HFFc6 (cell line): ENCODE results near the gene SMYD3. TPM values are rescaled to one million over a fixed set of nuclear protein-coding genes. Genes with fewer than 3 reads are reported as not detected.

Experiments used
- DNase-seq: peaks from one replicate; pipeline ENCODE4 v3.0.0-alpha.2; 2018
- H3K27ac Mint-ChIP-seq: 2 replicates; pipeline ENCODE4 v1.8.0; 2020; ENCODE audit warnings: mild to moderate bottlenecking, mixed read lengths
- H3K27me3 Mint-ChIP-seq: 2 replicates; pipeline ENCODE4 v1.8.0; 2021; ENCODE audit warnings: mild to moderate bottlenecking, moderate library complexity, mixed read lengths; ENCODE audit not compliant: insufficient read depth
- H3K36me3 Mint-ChIP-seq: 2 replicates; pipeline ENCODE4 v1.8.0; 2021; ENCODE audit warnings: low read depth, mixed read lengths
- H3K4me1 Mint-ChIP-seq: 2 replicates; pipeline ENCODE4 v1.8.0; 2020; ENCODE audit warnings: low read depth, mixed read lengths
- H3K4me3 Mint-ChIP-seq: 2 replicates; pipeline ENCODE4 v1.8.0; 2020; ENCODE audit warnings: mild to moderate bottlenecking, moderate library complexity, mixed read lengths
- H3K9me3 Mint-ChIP-seq: 2 replicates; pipeline ENCODE4 v1.8.0; 2020; ENCODE audit warnings: mild to moderate bottlenecking, mixed read lengths
- total RNA-seq, 6 experiments: library from RNA; stranded (reverse); fragmentation: NEBNext Ultra II Directional; extraction: Animal tissue kit (Norgen Biotek cat#: 25700); gene quantifications; 2 replicates in 1 of 6; 3 replicates in 5 of 6; pipeline ENCODE4 v1.2.3, GENCODE V29; 2021
- TF ChIP-seq, protein P1 (sequence below): fragments of 200-600 bp; sonication (generic); IDR thresholded peaks from 2 replicates; pipeline ENCODE4 v1.5.0; 2021; ENCODE audit warnings: antibody characterized with exemption, mild to moderate bottlenecking

The SMYD3 gene
- total RNA-seq, 6 experiments from 2014 or later, result 28.4 to 37.9 (median 31.2) TPM

DNA sequence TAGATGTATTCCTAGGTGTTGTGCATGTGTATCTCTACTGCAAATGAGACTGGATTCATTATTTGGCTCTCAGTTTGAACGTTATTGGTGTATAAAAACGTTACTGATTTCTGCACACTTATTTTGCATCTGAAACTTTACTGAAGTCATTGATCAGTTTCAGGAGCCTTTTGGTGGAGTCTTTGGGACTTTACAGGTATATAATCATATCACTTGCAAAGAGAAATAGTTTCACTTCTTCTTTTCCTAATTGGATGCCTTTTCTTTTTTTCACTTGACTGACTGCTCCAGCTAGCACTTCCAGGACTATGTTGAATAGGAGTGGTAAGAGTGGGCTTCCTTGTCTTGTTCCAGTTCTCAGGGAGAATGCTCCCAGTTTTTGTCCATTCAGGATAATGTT, 252.2 kb downstream of the SMYD3 start:
- H3K9me3 Mint-ChIP-seq, result 0 out of 2 replicates have a peak, but pooled peaks cover 4% of the 10 kb centered on the region
- H3K27ac Mint-ChIP-seq, result no peak overlapping the region
- no peaks in the 10 kb centered on the region for H3K4me1 Mint-ChIP-seq
- no peak for DNase-seq
- H3K4me3 Mint-ChIP-seq, result no peak overlapping the region
- H3K27me3 Mint-ChIP-seq, result peaks cover 2% of the 10 kb centered on the region; the same call in 1 of the 2 replicates
- TF ChIP-seq, protein P1, sequence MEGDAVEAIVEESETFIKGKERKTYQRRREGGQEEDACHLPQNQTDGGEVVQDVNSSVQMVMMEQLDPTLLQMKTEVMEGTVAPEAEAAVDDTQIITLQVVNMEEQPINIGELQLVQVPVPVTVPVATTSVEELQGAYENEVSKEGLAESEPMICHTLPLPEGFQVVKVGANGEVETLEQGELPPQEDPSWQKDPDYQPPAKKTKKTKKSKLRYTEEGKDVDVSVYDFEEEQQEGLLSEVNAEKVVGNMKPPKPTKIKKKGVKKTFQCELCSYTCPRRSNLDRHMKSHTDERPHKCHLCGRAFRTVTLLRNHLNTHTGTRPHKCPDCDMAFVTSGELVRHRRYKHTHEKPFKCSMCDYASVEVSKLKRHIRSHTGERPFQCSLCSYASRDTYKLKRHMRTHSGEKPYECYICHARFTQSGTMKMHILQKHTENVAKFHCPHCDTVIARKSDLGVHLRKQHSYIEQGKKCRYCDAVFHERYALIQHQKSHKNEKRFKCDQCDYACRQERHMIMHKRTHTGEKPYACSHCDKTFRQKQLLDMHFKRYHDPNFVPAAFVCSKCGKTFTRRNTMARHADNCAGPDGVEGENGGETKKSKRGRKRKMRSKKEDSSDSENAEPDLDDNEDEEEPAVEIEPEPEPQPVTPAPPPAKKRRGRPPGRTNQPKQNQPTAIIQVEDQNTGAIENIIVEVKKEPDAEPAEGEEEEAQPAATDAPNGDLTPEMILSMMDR, result no peak
- peaks cover 12% of the 10 kb centered on the region for H3K36me3 Mint-ChIP-seq

DNA sequence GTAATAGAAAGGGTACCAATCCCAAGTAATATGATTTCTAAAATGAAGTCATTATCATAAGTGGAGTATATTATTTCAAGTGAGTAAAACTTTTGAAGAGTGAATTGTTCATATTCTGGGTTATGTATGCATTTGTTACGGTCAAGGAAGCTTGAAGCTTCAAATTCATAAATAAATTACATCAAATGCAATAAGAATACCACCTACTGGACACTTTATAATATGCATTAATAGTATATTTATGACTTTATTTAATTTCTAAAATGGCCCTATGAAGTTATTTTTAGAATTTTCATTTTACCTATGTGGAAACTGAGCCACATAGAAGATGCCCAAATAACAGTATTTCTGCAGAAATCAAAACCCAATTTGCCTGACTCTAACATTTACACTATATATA, 260.6 kb downstream of the SMYD3 start:
- H3K27ac Mint-ChIP-seq, result peak overlapping the region; percentile 29
- no peaks in the 10 kb centered on the region for H3K9me3 Mint-ChIP-seq
- peaks cover 19% of the 10 kb centered on the region for H3K4me1 Mint-ChIP-seq

DNA sequence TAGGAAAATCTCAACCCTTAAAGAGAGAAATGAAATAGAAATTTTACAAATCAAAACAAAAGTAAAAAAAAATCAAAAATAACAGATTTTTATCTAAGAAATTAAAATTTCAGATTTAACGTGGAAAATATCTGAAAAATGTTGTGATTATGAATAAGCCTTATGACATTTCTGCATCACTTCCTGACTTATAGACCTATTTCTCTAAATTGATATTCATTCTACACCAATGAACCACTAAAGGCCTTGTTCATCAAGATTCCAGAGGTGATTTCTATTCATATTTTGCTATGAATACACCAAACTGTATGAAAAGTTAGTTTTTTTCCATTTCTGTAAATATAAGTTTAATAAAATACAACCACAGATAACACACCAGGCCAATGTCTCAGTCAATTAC, 261.5 kb downstream of the SMYD3 start:
- no peak overlapping the region for H3K4me3 Mint-ChIP-seq
- peaks cover 7% of the 10 kb centered on the region; the same call in 1 of the 2 replicates for H3K36me3 Mint-ChIP-seq
- no peaks in the 10 kb centered on the region for H3K9me3 Mint-ChIP-seq
- H3K4me1 Mint-ChIP-seq, result peaks cover 19% of the 10 kb centered on the region
- no peak overlapping the region for H3K27ac Mint-ChIP-seq
- TF ChIP-seq, protein P1, result no peak
- H3K27me3 Mint-ChIP-seq, result no peaks in the 10 kb centered on the region
- DNase-seq, result no peak

More for the DNA sequence above, 260.6 kb downstream of the SMYD3 start:
- peaks cover 7% of the 10 kb centered on the region; the same call in 1 of the 2 replicates for H3K36me3 Mint-ChIP-seq
- DNase-seq, result no peak
- H3K4me3 Mint-ChIP-seq, result no peak overlapping the region
- H3K27me3 Mint-ChIP-seq, result no peaks in the 10 kb centered on the region
- TF ChIP-seq, protein P1, result peak; percentile 62

DNA sequence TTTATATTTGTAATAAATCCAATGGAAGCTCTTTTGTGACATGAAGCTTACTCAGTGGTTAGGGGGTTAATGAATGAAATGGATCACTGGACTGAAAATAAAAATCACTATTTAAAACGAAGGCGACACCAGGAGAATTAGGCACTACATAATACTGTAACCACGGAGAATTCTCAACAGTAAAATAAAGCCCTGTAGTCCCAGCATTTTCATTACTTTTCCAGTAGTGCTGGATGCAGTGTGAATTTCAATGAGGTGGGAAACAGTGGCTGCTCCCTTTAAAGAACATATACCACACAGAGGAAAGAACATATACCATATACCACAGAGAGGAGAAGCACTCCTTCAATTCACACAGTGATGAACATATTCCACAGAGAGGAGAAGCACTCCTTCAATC, 275.0 kb downstream of the SMYD3 start:
- no peaks in the 10 kb centered on the region for H3K9me3 Mint-ChIP-seq
- H3K4me3 Mint-ChIP-seq, result no peak overlapping the region
- no peaks in the 10 kb centered on the region for H3K4me1 Mint-ChIP-seq
- TF ChIP-seq, protein P1, result no peak
- H3K36me3 Mint-ChIP-seq, result no peaks in the 10 kb centered on the region
- no peak for DNase-seq
- no peaks in the 10 kb centered on the region for H3K27me3 Mint-ChIP-seq
- H3K27ac Mint-ChIP-seq, result no peak overlapping the region

DNA sequence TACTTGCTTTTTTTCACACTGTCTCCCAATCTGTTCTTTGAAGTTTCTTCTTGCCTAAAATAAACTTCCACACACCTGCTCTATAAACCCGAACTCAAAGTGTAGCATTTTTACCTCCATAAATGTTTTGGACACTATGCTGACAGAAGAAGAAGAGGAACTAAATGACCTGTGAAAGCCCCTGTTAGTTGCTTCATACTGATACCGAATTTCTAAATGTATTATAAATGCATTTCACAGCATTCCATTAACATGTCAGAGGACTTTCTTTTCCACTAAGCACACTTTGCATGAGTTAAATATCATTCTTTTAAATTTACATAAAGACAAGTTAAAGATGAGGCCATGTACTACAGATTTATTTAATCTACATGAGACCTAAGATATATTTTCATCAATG, 281.0 kb downstream of the SMYD3 start:
- H3K36me3 Mint-ChIP-seq, result no peaks in the 10 kb centered on the region
- H3K27ac Mint-ChIP-seq, result no peak overlapping the region
- H3K4me3 Mint-ChIP-seq, result no peak overlapping the region
- no peaks in the 10 kb centered on the region for H3K4me1 Mint-ChIP-seq
- TF ChIP-seq, protein P1, result no peak
- H3K9me3 Mint-ChIP-seq, result no peaks in the 10 kb centered on the region
- H3K27me3 Mint-ChIP-seq, result no peaks in the 10 kb centered on the region
- DNase-seq, result no peak
